ENCODE measurements around the gene EHMT1.

EHMT1 gene

DNA sequence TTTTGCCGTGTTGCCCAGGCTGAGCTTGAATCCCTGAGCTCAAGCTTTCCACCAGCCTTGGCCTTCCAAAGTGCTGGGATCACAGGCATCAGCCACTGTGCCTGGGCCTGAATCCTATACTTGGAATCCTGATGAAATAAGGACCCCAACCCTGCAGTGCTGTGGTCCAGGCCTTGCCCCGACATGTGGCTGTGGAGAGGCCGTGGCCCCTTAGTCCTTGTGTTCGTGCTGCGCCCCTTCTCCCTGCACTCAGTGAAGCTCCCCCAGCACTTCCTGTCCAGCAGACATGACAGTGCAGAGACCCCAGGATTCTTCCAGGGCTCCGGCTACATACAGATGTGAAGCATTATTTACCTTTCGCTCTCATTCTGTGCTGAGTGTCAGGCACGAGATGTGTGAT is 52.9 kb downstream of the EHMT1 start:
- DNase-seq (ENCODE audit: low read depth in 3 of 3, low spot score in 1 of 3): no peak

DNA sequence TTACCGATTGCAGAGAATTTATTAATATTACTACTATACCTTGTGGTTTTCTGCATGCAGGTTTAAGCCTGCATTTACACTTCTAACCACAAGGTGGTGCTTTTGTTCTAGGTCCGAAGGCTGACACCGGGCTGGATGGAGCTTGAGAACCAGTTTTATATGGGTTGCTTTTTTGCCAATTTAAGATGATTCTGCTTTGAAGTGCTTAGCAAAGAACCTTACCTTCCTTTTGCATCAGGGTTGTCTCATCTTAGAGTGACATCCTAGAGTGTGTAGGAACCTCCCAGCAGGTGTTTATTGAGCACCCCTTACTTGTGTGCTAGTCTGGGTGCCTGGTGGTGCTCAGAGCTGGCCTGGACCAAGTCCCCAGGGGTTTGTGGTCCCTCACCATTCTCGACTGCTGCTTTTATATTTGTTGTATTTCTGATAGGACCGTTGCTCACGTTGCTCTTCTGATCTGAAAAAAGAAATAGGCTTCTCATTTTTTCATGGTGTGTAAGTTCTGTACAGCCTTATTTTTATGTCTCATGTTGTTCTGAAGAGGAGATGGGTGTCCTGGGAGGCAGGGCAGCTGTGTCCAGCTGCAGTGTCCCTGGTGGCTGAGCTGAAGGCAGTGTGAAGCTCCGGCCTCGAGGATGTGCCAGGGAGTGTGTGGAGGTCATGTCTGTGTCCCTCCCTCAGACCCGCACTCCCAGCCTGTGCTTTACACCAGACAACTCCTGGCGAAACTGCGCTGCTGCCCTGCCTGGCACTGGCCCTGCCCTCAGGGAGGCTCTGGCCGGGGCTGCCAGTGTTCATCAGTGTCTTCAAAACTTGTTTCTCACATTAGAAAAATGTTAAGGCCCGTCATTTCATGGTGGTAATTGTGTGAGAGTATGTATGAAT is 54.3 kb downstream of the EHMT1 start:
- peak in 1 of 3 donors; percentile 7 for DNase-seq (ENCODE audit: low read depth in 3 of 3, low spot score in 1 of 3)

DNA sequence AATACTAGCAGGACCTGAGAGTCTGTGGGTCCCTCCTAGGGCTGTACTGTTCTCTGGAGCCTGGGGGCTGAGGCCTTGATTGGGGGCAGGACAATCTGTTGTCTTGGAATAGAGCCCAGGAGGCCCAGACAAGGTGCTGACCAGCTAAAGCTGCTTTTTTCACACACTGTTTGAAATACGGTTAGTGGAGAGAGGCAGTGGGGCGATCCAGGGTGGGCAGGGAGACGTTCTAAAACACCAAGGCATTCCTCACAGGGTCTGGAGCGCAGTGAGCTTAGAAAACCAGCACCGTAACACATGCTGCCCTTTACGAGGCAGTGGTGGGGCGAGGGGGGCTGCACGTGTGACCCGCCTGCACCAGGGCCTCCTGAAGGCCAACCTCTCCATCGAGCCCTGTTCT is 55.1 kb downstream of the EHMT1 start:
- no peak for DNase-seq (ENCODE audit: low read depth in 3 of 3, low spot score in 1 of 3)

DNA sequence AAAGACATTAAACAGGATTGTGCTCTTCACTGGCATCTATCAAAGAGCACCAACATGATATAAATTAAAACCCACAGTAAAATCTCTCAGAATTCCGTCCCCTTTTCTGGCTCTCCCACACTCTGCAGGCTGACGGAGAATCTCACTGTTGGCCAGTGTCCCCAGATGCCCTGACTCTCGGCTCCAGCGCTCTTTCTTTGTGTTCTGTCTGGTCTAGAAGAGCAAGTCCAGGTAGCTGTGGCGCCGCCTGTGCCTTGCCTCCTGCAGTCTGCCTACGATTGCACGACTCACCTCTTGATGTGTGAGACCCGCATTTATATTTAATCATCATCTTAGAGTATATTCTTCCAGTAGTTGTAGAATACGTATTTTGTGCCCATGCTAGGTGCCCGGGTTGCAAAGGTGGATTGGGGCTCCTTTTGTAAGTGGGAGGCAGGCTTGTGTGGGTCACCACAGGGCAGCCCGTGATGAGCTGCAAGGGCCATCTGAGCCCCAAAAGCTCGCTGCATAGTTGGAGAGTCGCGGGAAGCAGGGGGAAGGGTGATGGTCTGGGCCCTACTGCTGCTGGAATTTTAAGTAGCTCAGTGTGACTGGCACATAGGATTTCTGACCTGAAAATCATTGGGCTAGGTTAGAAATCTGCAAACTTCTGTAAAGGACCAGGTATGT is 55.6 kb downstream of the EHMT1 start:
- DNase-seq (ENCODE audit: low read depth in 3 of 3, low spot score in 1 of 3): no peak

DNA sequence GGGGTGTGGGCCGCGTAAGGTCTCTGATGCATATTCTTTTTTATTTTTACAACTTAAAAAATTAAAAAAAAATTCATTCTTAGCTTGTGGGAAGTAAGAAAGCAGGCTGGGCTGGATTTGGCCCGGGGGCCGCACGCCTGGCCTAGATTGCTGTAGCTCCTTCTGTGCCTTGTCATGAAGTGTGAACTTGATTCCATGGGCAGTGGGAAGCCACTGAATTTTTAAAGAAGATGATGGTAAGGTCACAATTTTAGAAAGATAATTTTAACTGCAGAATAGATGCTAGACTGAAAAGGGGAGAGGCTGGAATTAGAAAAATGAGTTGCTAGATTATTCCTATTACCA is 56.1 kb downstream of the EHMT1 start:
- no peak for DNase-seq (ENCODE audit: low read depth in 3 of 3, low spot score in 1 of 3)

DNA sequence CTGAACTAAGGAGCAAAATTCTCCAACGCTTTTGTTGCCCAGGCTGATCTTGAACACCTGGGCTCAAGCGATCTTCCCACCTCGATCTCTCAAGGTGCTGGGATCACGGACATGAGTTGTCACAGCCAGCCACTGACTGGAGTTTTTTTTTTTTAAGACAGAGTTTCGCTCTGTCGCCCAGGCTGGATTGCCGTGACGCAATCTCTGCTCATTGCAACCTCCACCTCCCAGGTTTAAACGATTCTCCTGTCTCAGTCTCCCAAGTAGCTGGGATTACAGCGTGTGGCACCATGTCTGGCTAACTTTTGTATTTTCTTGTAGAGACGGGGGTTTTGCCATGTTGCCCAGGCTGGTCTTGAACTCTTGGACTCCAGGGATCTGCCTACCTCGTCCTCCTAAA is 58.2 kb downstream of the EHMT1 start:
- no peak for DNase-seq (ENCODE audit: low read depth in 3 of 3, low spot score in 1 of 3)

DNA sequence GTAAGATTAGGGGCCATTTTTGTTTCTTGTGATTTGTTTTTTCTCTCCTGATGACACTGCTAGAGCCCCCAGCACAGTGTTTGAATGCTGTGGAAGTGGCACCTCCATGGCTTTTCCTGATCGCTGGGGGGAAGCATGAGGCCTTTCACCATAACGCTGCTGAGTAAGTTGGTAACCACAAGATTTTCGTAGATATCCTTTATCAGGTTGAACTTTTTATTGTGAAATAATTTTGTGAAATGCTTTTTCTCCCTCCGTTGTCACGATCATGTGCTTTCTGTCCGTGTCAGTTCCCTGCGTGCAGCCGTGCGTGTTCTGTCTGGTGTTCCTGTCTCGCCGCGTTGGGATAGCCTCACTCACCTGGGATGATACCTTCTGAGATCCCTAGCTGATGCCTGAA is 59.4 kb downstream of the EHMT1 start:
- no peak for DNase-seq (ENCODE audit: low read depth in 3 of 3, low spot score in 1 of 3)

DNA sequence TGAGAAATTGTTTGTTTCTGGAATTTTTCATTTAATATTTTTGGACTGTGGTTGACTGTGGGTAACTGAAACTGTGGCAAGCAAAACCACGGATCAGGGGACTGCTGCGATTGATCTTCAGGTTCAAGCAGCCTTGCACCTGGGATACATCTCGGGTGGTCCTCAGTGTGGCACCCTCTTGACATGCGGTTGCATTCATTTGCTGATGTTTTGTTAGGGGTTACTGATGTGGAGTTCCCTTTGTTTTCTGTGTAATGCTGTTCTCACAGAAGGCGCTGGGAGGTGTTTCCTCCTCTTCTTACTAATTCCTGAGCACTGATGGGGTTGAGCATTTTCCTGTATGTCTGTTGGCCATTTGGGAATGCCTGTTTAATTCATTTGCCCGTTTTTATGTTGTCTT is 60.4 kb downstream of the EHMT1 start:
- DNase-seq (ENCODE audit: low read depth in 3 of 3, low spot score in 1 of 3): no peak

DNA sequence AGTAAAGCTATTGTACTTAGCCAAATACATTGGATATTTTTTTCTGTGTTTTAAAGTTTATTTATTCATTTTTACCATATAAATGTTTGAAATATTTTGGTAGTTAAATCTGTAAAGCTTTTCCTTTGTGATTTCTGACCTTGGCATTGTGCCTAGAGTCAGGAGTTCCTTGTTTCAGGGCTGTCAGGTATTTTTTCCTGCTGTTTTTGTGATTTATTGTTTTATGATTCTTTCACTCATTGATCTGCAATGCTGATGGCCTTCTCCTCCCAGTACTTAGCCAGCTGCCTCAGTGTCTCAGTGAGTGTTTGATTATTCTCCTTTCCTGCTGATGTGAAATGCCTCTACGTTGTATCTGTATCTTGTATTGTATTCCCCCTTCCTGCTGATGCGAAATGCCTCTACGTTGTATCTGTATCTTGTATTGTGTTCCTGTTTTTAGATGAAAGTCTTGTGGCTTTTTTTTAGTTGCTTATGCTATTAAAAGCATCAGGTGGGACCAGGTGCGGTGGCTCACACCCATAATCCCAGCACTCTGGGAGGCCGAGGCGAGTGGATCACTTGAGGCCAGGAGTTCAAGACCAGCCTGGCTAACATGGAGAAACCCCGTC is 61.0 kb downstream of the EHMT1 start:
- DNase-seq (ENCODE audit: low read depth in 3 of 3, low spot score in 1 of 3): no peak

DNA sequence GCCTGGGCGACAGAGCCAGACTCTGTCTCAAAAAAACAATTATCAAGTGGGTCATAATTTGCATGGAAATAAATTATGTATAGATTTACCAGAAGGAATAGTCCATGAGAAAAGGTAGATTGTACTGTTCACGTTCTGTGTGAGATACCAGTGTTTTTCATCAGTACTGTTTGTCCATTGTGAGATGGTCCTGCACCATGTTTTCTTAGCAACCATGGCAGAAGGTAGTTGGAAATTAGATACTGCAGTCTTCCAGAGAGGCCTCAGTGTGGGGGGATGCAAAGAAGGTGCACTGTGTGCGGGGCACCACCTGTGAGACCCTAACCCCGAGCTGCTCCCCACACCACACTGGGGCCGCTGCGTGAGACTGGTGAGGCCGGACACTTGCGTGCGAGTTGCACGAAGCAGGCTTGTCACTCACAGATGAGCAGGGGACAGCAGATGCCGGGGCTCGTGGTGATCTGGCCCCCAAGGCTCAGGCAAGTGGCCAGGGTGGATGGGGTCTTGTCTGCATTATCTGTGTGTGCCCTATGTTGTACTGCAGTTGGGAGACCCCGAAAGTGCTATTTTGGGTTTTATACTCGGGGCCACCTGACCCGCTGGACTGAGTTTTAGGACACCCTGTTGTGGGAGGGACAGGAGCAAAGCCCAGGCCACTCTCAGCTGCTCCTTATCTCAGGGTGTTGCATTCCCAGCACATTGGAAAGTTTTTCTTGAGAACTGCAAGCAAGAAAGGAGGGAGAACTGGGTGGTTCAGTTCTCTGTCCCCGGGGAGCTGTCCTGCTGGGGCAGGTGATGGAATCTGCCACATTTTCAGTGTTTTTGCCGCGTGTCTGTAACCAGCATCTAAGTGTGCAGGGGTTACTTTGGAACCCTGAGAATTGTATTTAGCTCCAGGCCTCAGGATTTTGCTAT is 61.9 kb downstream of the EHMT1 start:
- no peak for DNase-seq (ENCODE audit: low read depth in 3 of 3, low spot score in 1 of 3)

DNA sequence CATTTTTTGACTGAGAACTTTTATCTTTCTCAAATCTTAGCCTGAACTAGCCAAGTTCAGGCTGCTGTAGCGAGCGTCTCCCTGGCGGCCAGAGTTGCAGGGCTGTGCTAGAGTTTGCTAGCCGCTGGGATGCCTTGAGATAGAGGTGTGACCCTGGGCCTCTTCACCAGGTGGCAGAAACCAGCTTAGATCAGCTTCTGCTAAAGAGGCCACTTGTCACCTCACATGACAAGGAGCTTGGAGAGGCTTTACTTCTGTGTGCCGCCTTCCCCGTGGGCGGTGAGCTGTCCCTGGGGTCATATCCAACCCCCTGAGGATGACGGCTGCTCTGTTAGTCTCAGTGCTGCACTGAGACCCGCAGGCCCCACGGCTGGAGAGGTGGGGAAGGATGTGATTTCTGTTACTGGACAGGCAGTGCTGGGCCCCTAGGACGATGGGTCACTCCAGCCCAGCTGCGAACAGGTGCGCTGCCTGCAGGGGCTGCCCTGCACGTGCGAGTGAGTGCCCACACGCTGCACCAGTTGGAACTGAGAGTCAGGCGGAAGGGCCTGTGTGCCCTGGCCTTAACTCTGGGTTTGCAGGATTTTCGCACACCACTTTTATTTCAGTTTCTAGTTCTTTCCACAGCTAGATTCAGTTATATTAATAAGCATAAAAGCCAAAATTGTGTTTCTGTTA is 63.8 kb downstream of the EHMT1 start:
- no peak for DNase-seq (ENCODE audit: low read depth in 3 of 3, low spot score in 1 of 3)

DNA sequence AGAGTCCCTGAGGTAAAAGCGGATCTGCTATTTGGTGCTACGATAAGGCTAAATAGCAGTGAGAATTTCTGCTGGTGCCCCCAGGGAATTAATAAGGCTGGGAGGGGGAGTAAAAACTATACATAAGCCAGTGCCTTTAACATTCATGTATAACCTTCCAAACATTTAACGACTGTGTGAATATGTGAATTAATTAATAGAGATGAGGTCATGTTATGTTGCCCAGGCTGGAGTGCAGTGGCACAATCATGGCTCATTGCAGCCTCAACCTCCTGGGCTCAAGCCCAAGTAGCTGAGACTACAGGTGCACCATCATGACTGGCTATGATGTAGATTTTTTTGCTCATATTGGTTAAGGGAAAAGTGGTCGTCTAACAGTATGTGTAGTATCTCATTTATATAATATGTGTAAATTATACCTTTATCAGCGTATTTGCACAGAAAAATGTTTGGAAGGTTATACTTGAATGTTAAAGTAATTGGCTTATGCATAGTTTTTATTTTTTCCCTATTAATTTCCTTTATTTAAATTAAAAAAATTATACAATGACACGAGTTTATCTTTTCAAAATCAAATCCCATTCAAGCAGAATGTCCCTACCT is 64.6 kb downstream of the EHMT1 start:
- no peak for DNase-seq (ENCODE audit: low read depth in 3 of 3, low spot score in 1 of 3)

DNA sequence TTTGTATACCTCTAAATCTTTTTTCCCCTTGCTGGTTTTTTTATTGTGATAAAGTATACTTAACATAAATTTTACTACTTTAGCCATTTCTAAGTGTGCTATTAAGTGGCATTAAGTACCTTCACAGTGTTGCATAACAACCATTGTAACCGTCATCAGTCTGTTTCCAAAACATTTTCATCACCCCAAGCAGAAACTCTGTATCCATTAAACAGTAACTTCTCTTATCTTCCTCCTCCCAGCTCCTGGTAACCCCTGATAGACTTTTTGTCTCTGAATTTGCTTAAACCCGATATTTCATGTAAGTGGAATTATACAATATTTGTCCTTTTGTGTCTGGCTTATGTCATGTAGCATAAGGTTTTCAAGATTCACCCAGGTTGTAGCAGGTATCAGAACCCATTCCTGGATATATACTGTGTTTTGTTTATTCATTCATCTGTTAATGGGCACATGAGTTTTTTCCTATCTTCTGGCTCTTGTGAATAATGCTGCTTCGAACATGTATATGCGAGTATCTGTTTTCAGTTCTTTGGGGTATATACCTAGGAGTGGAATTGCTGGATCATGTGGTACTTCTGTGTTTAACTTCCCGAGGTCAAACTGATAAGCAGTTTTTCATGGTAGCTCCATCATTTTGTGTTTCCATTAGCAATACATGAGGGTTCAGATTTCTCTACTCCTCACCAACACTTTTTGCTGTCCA is 66.4 kb downstream of the EHMT1 start:
- no peak for DNase-seq (ENCODE audit: low read depth in 3 of 3, low spot score in 1 of 3)

DNA sequence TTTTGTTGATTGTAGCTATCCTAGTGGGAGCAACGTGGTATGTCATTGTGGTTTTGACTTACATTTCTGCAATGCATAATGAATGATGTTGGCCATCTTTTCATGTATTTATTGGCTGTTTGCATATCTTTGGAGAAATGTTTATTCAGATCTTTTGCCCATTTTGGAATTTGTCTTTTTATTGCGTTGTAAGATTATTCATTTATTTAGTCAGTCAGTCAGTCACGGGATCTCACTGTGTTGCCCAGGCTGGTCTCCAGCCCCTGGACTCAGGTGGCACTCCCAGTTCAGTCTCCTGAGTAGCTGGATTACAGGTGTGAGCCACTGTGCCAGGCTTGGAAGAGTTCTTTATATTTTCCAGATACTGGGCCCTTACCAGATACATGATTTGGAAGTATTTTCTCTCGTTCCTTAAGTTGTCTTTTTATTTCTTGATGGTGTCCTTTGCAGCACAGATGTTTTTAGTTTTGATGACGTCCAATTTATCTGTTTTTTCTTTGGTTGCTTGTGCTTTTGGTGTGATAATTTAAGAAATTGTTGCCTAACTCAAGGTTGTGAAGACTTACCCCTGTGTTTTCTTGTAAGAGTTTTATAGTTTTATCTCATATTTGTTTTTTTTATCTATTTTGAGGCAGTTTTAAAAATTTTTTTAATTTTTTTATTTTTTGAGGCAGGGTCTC is 67.1 kb downstream of the EHMT1 start:
- DNase-seq (ENCODE audit: low read depth in 3 of 3, low spot score in 1 of 3): no peak

DNA sequence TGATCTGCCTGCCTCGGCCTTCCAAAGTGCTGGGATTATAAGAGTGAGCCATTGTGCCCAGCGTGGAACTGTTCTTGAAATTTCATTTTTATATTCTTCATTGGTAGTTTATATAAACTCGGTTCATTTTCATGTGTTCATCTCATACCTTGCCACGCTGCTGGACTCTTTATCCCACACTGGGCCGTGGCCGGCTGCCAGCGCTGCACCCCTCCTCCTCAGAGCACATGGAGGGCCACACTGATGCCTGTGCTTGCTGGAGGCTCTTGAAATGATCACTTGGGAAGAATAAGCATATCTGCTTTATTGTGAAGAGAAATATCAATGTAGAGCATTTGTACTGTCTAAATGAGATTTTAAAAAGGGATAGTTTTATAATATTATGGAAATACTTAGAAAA is 69.5 kb downstream of the EHMT1 start:
- DNase-seq (ENCODE audit: low read depth in 3 of 3, low spot score in 1 of 3): no peak

DNA sequence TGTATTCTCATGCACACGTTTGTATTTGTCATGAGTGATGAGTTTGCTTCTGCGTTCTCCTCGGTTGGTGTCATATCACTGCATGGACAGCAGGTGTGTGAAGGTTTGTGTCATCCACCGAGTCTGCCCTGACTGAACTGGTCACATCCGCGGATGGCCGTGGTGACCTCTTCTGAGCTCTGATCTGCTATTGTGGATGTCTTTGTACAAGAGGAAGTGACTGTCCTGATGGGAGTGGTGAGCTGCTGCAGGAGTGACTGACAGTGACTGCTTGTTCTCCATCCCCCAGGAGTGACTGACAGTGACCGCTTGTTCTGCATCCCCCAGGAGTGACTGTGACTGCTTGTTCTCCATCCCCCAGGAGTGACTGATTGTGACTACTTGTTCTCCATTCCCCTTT is 69.9 kb downstream of the EHMT1 start:
- no peak for DNase-seq (ENCODE audit: low read depth in 3 of 3, low spot score in 1 of 3)

DNA sequence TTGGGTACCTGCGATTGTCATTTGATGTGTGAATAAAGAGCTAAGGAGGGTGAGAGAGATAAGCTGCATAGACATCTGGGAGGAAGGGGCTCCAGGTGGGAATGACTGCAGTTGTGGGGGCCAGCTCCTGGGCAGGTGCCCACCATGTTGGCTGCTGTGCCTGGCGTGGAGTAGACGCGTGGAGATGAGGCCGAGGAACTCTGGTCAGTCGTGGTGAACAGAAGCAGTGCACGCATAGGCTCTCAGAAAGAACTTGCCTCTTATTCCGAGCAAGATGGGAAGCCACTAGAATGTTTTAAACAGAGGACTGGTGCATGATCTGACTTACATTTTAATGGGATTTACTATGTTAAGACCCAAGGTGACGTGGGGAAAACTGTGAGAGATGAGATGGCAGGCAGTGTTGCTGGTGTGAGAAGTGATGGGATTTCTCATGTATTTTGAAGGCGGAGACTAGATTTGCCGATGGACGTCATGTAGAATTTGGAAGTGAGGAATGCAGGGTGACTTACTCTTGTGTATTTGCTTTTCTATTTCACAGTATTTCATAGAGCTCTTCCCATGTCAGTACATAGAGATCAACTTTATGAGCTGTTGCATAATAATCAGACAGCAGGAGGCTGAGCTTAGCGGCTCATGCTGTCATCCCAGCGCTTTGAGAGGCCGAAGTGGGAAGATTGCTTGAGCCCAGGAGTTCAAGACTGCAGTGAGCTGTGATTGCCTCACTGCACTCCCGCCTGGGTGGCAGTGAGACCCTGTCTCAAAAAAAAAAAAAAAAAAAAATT is 71.1 kb downstream of the EHMT1 start:
- DNase-seq (ENCODE audit: low read depth in 3 of 3, low spot score in 1 of 3): no peak

DNA sequence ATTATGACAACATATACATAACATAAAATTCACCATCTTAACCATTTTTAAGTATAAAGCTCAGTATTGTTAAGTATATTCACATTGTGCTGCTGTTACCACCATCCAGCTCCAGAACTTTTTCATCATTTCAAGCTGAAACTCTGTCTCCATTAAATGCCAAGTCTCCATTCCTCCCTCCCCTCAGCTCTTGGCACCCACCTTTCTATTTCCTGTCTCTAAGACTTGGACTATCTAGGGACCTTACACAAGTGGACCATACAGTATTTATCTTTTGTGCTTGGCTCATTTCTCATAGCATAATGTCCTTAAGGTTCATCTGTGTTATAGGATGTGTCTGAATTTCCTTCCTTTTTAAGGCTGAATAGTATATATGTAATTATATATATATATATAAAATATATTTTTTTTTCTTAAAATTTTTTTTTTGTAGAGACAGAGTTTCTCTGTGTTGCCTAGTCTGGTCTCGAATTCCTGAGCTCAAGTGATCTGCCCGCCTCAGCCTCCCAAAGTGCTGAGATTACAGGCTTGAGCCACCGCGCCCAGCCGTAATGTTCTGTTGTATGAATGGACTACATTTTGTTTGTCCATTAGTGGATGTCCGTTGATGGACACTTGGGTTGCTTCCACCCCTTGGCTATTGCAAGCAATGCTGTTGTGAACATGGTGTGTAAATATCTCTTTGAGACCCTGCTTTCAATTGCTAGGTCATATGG is 72.3 kb downstream of the EHMT1 start:
- DNase-seq (ENCODE audit: low read depth in 3 of 3, low spot score in 1 of 3): no peak
